ENCODE data around the gene SH3GL1. TPM values are rescaled to one million over a fixed set of nuclear protein-coding genes. Genes with fewer than 3 reads are reported as not detected.

Gene SH3GL1
- total RNA-seq, 1 donor from 2014 or later, result 16.2 TPM

DNA sequence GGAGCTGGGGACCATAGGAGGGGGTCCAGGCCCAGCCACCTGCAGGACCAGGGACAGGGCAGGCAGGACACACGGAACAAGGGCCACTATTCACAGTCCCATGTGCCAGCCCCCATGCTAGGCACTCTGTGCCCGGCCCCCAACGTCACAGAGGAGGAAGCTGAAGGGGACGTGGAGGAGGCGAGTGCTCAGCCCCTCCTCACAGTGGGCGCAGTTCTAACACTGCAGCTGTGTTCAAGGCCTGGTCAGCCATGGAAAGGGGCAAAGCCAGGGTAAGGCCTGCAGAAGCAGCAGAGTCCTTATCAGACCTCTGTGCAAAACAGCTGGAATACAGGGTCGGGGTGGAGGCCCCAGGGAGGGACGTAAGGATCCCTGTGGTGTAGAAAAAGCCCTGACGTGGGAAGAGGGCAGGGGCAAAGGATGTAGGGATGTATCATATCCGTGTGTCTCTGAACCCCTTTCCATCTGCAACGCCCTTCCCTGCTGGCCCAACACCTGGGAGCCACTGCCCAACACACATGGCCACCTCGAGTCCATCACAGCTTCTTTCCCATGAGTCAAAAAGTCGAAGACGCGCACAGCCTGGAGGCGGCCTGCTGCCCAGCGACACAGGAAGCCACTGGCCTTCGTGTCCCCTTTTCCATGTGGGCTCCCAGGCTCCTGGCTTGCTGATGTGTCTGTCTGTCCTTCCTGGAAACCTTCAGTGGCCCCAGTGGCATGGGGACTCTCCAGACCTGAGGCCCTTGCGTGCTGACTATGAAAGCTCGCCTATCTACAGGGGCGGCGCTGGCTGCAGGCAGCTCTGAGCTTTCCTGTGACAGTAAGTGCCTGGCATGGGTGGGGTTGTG is 28.0 kb downstream of the SH3GL1 start:
- Histone ChIP-seq H3K27ac (ENCODE audit: low read depth, low read length) (peak overlapping the region; percentile 89), H3K9ac (ENCODE audit: low read depth in 1 of 3, low read length in 3 of 3) (peak overlapping the region in 2 of 3 donors; percentile 47 to 66), H3K4me3 (ENCODE audit: low read length in 3 of 3) (peak overlapping the region in 2 of 3 donors; percentile 5 to 29)

DNA sequence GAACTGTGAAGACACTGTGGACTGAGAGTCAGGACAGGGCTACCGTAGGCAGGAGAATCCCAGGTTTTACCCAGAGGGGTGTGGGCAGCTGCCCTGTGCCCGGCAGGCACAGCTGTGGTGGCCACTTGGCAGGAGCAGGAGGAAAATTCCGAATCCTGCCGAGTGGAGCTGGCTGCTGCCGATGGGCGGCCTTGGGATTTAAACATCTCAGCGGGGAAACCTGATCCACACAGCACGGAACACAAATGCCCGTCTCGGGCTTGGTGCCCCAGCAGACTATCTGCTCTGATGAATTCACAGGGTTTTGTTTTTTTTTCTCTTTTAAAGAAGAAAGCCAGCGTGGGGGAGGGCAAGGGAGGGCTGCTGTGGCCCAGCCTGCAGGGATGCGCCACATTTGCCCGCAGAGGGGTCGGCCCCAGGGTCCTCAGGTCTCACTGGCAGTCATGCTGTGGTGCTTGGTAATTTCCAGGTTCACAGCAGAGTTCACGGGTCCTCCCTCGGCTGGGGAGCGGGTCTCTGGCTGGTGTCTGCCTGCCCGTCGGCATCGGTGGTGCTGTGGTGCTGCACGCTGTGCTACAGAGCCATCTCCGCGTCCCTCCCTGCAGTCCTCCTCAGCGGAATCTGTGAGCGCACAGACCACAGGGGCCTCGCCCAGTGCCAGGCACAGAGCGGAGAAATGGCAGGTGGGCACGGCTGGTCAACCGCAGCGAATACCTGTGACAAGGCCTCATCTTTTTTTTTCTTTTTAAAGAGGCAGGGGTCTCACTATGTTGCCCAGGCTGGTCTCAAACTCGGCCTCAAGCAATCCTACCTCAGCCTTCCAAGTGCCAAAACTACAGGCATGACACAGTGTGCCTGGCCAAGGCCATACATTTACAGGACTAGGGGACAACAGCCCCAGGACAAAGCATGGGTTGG is 28.8 kb downstream of the SH3GL1 start:
- H3K4me3 ChIP-seq (ENCODE audit: low read length in 3 of 3), result peak overlapping the region; percentile 51 to 58 (median 52)
- H3K36me3 ChIP-seq (ENCODE audit: control insufficient read depth in 3 of 3, insufficient read depth in 3 of 3, low read length in 3 of 3), result peaks cover 0 to 2% (median 0%) of the 10 kb centered on the region in 3 donors
- peak overlapping the region; percentile 83 for H3K27ac ChIP-seq (ENCODE audit: low read depth, low read length)
- H3K4me1 ChIP-seq (ENCODE audit: control insufficient read depth in 3 of 3, insufficient read depth in 3 of 3, low read length in 3 of 3), result peaks cover 92 to 97% (median 93%) of the 10 kb centered on the region in 3 donors
- no peaks in the 10 kb centered on the region for H3K9me3 ChIP-seq (ENCODE audit: control insufficient read depth in 3 of 3, low read length in 3 of 3)
- H3K27me3 ChIP-seq (ENCODE audit: control insufficient read depth in 3 of 3, insufficient read depth in 3 of 3, low read length in 3 of 3), result no peaks in the 10 kb centered on the region
- peak overlapping the region; percentile 47 to 74 (median 66) for H3K9ac ChIP-seq (ENCODE audit: low read depth in 1 of 3, low read length in 3 of 3)

More for the DNA sequence above, 28.0 kb downstream of the SH3GL1 start:
- Histone ChIP-seq H3K9me3 (ENCODE audit: control insufficient read depth in 3 of 3, low read length in 3 of 3) (no peaks in the 10 kb centered on the region), H3K36me3 (ENCODE audit: control insufficient read depth in 3 of 3, insufficient read depth in 3 of 3, low read length in 3 of 3) (no peaks in the 10 kb centered on the region), H3K27me3 (ENCODE audit: control insufficient read depth in 3 of 3, insufficient read depth in 3 of 3, low read length in 3 of 3) (no peaks in the 10 kb centered on the region), H3K4me1 (ENCODE audit: control insufficient read depth in 3 of 3, insufficient read depth in 3 of 3, low read length in 3 of 3) (peaks cover 98 to 99% (median 99%) of the 10 kb centered on the region in 3 donors)

DNA sequence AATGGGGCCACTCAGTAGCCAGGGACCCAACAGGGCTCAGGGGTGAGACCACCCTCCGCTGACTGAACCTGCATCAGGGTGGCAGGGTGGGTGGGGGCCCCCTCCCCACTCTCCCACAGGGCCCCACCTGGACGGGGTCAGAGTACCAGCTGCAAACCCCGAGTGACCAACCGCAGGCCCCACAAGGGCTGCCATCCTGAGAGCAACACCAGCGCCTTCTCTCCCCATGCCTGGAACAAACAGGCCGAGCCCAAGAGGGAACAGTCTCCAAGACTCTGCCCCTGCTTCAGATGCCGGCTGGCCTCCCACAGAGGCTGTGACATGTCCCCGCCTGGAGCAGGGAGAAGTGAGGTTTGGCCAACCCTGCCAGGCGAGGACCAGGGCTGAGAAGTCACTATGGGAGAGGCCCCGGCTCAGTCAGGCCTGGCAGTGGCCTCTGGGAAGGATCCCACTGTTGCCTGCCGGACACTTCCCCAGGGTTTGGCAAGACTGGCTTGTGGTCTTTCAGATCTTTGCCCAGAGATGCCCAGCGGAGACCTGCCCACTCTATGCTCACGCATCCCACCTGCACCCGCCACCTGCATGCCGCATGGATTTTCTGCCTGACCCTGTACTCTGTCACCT is 29.8 kb downstream of the SH3GL1 start:
- Histone ChIP-seq H3K9me3 (ENCODE audit: control insufficient read depth in 3 of 3, low read length in 3 of 3) (no peaks in the 10 kb centered on the region), H3K36me3 (ENCODE audit: control insufficient read depth in 3 of 3, insufficient read depth in 3 of 3, low read length in 3 of 3) (peaks cover 8 to 11% (median 10%) of the 10 kb centered on the region in 3 donors), H3K27me3 (ENCODE audit: control insufficient read depth in 3 of 3, insufficient read depth in 3 of 3, low read length in 3 of 3) (no peaks in the 10 kb centered on the region), H3K4me3 (ENCODE audit: low read length in 3 of 3) (peak overlapping the region; percentile 49 to 54 (median 51)), H3K9ac (ENCODE audit: low read depth in 1 of 3, low read length in 3 of 3) (peak overlapping the region; percentile 62 to 74 (median 62)), H3K27ac (ENCODE audit: low read depth, low read length) (peak overlapping the region; percentile 83), H3K4me1 (ENCODE audit: control insufficient read depth in 3 of 3, insufficient read depth in 3 of 3, low read length in 3 of 3) (peaks cover 83 to 88% (median 84%) of the 10 kb centered on the region in 3 donors)

DNA sequence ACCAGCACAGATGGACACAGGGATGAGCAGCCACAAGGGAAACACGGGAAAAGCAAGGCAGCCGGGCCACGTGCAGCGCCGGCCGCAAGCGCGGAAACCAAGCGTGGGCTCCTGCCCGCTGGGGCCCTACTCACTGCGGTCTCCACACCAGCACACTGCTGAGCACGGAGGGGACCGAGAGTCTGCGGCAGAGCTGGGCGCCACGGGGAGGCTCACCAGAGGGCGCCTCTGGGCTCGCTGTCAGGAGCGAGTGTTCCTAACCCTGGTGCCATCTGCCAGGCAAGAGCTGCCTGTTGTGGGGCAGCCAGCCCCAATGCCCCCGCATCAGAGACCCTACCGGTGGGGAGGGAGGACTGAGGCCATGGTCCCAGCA is 30.5 kb downstream of the SH3GL1 start:
- H3K27me3 ChIP-seq (ENCODE audit: control insufficient read depth in 3 of 3, insufficient read depth in 3 of 3, low read length in 3 of 3), result no peaks in the 10 kb centered on the region
- peak overlapping the region; percentile 48 to 54 (median 49) for H3K4me3 ChIP-seq (ENCODE audit: low read length in 3 of 3)
- H3K9ac ChIP-seq (ENCODE audit: low read depth in 1 of 3, low read length in 3 of 3), result peak overlapping the region in 2 of 3 donors; percentile 62
- H3K4me1 ChIP-seq (ENCODE audit: control insufficient read depth in 3 of 3, insufficient read depth in 3 of 3, low read length in 3 of 3), result peaks cover 76 to 81% (median 77%) of the 10 kb centered on the region in 3 donors
- H3K36me3 ChIP-seq (ENCODE audit: control insufficient read depth in 3 of 3, insufficient read depth in 3 of 3, low read length in 3 of 3), result peaks cover 14 to 16% (median 16%) of the 10 kb centered on the region in 3 donors
- H3K9me3 ChIP-seq (ENCODE audit: control insufficient read depth in 3 of 3, low read length in 3 of 3), result no peaks in the 10 kb centered on the region
- H3K27ac ChIP-seq (ENCODE audit: low read depth, low read length), result peak overlapping the region; percentile 83

DNA sequence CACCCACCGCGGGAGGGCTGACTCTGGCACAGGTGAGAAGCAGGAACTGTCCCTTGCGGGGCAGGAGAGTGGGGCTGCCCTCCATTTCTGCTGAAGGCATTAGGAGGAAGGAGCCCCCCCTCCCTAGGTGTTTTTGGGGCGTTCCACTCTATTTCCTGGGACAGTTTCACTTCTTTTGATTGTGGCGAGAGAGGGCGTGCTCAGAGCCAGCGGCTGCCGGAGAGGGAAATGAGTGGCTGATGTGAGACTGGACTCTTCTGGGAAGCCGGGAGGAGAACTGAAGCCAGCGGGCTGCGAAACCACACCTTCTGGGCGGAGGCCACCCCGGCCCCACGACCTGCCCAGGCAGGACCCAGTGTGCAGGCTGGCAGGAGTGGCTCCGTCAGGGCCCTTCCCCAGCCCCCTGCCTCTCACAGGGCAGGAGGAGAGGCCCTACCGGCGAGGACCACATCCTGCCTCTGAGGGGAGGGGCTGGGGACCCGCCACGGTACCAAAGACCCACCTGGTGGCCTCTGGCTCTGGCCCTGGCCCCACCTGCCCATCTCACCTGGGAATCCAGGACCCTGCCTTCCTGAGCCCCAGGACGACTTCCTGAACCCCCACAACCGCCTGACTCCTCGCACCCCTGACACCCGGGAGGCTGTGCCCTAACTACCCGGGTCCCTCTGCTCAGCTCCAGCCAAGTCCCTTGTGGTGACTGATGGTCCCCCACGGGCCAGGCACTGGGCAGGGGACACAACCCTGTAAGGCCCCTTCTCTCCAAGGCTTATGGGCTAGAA is 31.0 kb downstream of the SH3GL1 start:
- Histone ChIP-seq H3K36me3 (ENCODE audit: control insufficient read depth in 3 of 3, insufficient read depth in 3 of 3, low read length in 3 of 3) (peaks cover 15 to 16% (median 16%) of the 10 kb centered on the region in 3 donors), H3K27me3 (ENCODE audit: control insufficient read depth in 3 of 3, insufficient read depth in 3 of 3, low read length in 3 of 3) (no peaks in the 10 kb centered on the region), H3K4me1 (ENCODE audit: control insufficient read depth in 3 of 3, insufficient read depth in 3 of 3, low read length in 3 of 3) (peaks cover 70 to 75% (median 71%) of the 10 kb centered on the region in 3 donors), H3K9ac (ENCODE audit: low read depth in 1 of 3, low read length in 3 of 3) (peak overlapping the region in 2 of 3 donors; percentile 50 to 62), H3K9me3 (ENCODE audit: control insufficient read depth in 3 of 3, low read length in 3 of 3) (no peaks in the 10 kb centered on the region), H3K27ac (ENCODE audit: low read depth, low read length) (peak overlapping the region; percentile 83), H3K4me3 (ENCODE audit: low read length in 3 of 3) (peak overlapping the region; percentile 43 to 54 (median 49))

DNA sequence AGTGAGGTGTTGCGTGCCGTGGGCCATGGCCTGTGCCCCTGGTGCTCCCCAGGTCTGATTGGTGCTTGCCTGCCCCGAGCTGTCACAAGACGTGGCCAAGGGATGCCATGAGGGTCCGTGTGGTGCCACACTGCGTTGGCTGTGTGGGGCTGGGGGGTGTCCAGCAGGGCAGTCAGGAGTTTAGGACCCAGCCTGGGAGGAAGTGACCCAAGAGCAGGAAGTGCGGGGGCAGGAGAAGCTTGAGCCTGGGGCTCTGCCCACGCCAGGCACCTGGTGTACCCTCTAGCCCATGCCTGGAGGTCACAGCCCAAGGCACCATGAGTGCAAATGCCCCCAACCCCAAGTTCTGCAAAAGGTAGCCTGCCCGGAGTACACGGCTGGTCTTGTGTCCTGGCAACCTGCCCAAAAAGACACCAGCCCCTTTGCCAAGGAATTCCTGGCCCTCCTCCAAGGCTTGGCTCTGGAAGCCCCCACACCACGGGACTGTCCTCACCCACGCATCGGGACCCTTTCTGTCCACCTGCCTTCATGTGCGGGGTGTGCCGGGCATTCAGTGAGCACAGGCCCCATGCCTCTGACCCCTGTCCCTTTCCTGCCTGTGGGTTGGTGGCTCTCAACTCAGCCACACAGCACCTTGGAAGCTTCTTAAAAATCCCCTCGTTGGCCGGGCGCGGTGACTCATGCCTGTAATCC is 32.1 kb downstream of the SH3GL1 start:
- H3K36me3 ChIP-seq (ENCODE audit: control insufficient read depth in 3 of 3, insufficient read depth in 3 of 3, low read length in 3 of 3), result peaks cover 18 to 26% (median 24%) of the 10 kb centered on the region in 3 donors
- peak overlapping the region; percentile 83 for H3K27ac ChIP-seq (ENCODE audit: low read depth, low read length)
- peak overlapping the region in 2 of 3 donors; percentile 52 to 54 for H3K4me3 ChIP-seq (ENCODE audit: low read length in 3 of 3)
- peaks cover 60 to 65% (median 61%) of the 10 kb centered on the region in 3 donors for H3K4me1 ChIP-seq (ENCODE audit: control insufficient read depth in 3 of 3, insufficient read depth in 3 of 3, low read length in 3 of 3)
- no peaks in the 10 kb centered on the region for H3K27me3 ChIP-seq (ENCODE audit: control insufficient read depth in 3 of 3, insufficient read depth in 3 of 3, low read length in 3 of 3)
- no peaks in the 10 kb centered on the region for H3K9me3 ChIP-seq (ENCODE audit: control insufficient read depth in 3 of 3, low read length in 3 of 3)
- peak overlapping the region; percentile 54 to 74 (median 66) for H3K9ac ChIP-seq (ENCODE audit: low read depth in 1 of 3, low read length in 3 of 3)

DNA sequence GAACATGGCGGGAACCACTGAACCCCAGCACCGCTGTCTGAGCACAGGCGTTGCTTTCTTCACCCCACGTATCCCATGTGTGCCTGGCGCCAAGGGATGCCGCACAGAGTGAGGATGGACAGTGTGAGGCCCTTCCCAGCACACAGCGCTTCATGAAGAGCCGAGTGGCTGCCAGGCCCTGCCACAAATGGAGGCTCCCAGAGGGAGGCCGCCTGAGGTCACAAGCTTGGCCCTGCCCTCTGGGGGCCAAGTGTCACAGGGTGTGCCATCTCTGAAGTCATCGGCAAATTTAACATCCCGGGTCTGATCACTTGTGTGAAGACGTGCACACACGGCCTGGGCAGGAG is 32.6 kb downstream of the SH3GL1 start:
- H3K4me1 ChIP-seq (ENCODE audit: control insufficient read depth in 3 of 3, insufficient read depth in 3 of 3, low read length in 3 of 3), result peaks cover 55 to 60% (median 56%) of the 10 kb centered on the region in 3 donors
- H3K9ac ChIP-seq (ENCODE audit: low read depth in 1 of 3, low read length in 3 of 3), result peak overlapping the region; percentile 54 to 74 (median 66)
- H3K27me3 ChIP-seq (ENCODE audit: control insufficient read depth in 3 of 3, insufficient read depth in 3 of 3, low read length in 3 of 3), result no peaks in the 10 kb centered on the region
- H3K9me3 ChIP-seq (ENCODE audit: control insufficient read depth in 3 of 3, low read length in 3 of 3), result no peaks in the 10 kb centered on the region
- peaks cover 24 to 31% (median 30%) of the 10 kb centered on the region in 3 donors for H3K36me3 ChIP-seq (ENCODE audit: control insufficient read depth in 3 of 3, insufficient read depth in 3 of 3, low read length in 3 of 3)
- peak overlapping the region; percentile 83 for H3K27ac ChIP-seq (ENCODE audit: low read depth, low read length)
- peak overlapping the region in 2 of 3 donors; percentile 52 to 54 for H3K4me3 ChIP-seq (ENCODE audit: low read length in 3 of 3)

DNA sequence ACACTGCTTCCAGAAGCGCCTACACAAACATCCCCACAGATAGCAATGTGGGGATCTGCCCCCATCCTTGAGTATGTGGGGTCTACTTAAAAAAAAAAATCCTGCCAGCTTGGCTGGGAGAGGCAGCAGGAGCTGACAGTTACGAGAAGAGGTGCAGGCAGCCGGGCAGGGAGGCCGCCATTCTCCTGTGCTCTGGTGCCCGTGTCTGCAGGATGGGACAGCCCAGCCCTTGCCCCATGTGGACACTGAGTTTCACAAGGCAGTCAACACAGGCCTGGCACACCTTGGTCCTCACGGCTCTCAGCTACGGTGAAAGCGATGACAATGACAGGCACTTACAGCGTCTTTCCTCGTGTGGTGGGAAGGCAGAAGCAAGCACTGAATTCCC is 33.0 kb downstream of the SH3GL1 start:
- H3K9ac ChIP-seq (ENCODE audit: low read depth in 1 of 3, low read length in 3 of 3), result peak overlapping the region in 2 of 3 donors; percentile 1 to 74
- H3K4me3 ChIP-seq (ENCODE audit: low read length in 3 of 3), result peak overlapping the region in 2 of 3 donors; percentile 52 to 54
- peaks cover 51 to 56% (median 52%) of the 10 kb centered on the region in 3 donors for H3K4me1 ChIP-seq (ENCODE audit: control insufficient read depth in 3 of 3, insufficient read depth in 3 of 3, low read length in 3 of 3)
- peaks cover 27 to 36% (median 34%) of the 10 kb centered on the region in 3 donors for H3K36me3 ChIP-seq (ENCODE audit: control insufficient read depth in 3 of 3, insufficient read depth in 3 of 3, low read length in 3 of 3)
- no peaks in the 10 kb centered on the region for H3K27me3 ChIP-seq (ENCODE audit: control insufficient read depth in 3 of 3, insufficient read depth in 3 of 3, low read length in 3 of 3)
- no peaks in the 10 kb centered on the region for H3K9me3 ChIP-seq (ENCODE audit: control insufficient read depth in 3 of 3, low read length in 3 of 3)
- H3K27ac ChIP-seq (ENCODE audit: low read depth, low read length), result peak overlapping the region; percentile 83
